ENCODE data around the gene TERB1. TPM values are rescaled to one million over a fixed set of nuclear protein-coding genes. Genes with fewer than 3 reads are reported as not detected.

The TERB1 gene
- total RNA-seq: not detected in 2 replicates

GRCh38 chr16:66801320-66802105 lies at the start of gene TERB1:
Gene TERB1, minus strand, starts transcription at chr16:66801584. Its CDS starts 4,786 bp downstream, at chr16:66796798.
- TF ChIP-seq CTCF (conservative IDR thresholded peaks at IDR 0.05; ENCODE audit: low read depth, low read length): no peak
- no peak for DNase-seq (ENCODE audit: low read depth)
- no peak within 1 kb of the TSS for H3K4me3 ChIP-seq (ENCODE audit: low read depth, low read length)

- DNase-seq (ENCODE audit: low read depth): no peak
- TF ChIP-seq CTCF (conservative IDR thresholded peaks at IDR 0.05; ENCODE audit: low read depth, low read length): no peak
Measured at GRCh38 chr16:66850115-66850815, 48.9 kb upstream of the TERB1 start.

GRCh38 chr16:66849549-66849948 lies 48.2 kb upstream of the TERB1 start:
- DNase-seq (ENCODE audit: low read depth): no peak
- TF ChIP-seq CTCF (conservative IDR thresholded peaks at IDR 0.05; ENCODE audit: low read depth, low read length): no peak
- H3K4me3 ChIP-seq (ENCODE audit: low read depth, low read length): no peak overlapping the region

More at GRCh38 chr16:66850115-66850815, 48.9 kb upstream of the TERB1 start:
- H3K4me3 ChIP-seq (ENCODE audit: low read depth, low read length): no peak overlapping the region

GRCh38 chr16:66849021-66849420 lies 47.6 kb upstream of the TERB1 start:
- no peak for DNase-seq (ENCODE audit: low read depth)
- TF ChIP-seq CTCF (conservative IDR thresholded peaks at IDR 0.05; ENCODE audit: low read depth, low read length): no peak
- H3K4me3 ChIP-seq (ENCODE audit: low read depth, low read length): no peak overlapping the region

GRCh38 chr16:66848172-66848571 lies 46.8 kb upstream of the TERB1 start:
- no peak overlapping the region for H3K4me3 ChIP-seq (ENCODE audit: low read depth, low read length)
- no peak for DNase-seq (ENCODE audit: low read depth)
- TF ChIP-seq CTCF (conservative IDR thresholded peaks at IDR 0.05; ENCODE audit: low read depth, low read length): no peak

- no peak overlapping the region for H3K4me3 ChIP-seq (ENCODE audit: low read depth, low read length)
- no peak for TF ChIP-seq CTCF (conservative IDR thresholded peaks at IDR 0.05; ENCODE audit: low read depth, low read length)
- DNase-seq (ENCODE audit: low read depth): no peak
Measured at GRCh38 chr16:66847533-66848067, 46.2 kb upstream of the TERB1 start.

Data from epithelial cell of proximal tubule (primary cell).